Loucy (cell line): ENCODE results near the gene TNFRSF8.
"Not testable (repeated sequence)": the region's sequence is repeated elsewhere in the genome, so short reads cannot be mapped to it uniquely, and the experiment has no call there.

Experiments used
- H2AFZ ChIP-seq: fragments of 200-600 bp; sonication (generic); 2 replicates; pipeline ENCODE4 v1.6.0; 2016; ENCODE audit warnings: antibody characterized with exemption, mild to moderate bottlenecking, low read length, moderate library complexity
- H3F3A ChIP-seq: fragments of 200-600 bp; 2 replicates; pipeline ENCODE4 v1.6.0; 2016; ENCODE audit warnings: antibody characterized with exemption, low read depth, mild to moderate bottlenecking
- H3K27me3 ChIP-seq: fragments of 200-600 bp; sonication (generic); 2 replicates; pipeline ENCODE4 v1.6.1; 2014; ENCODE audit warnings: low read length, mild to moderate bottlenecking; ENCODE audit not compliant: insufficient read depth, poor library complexity, severe bottlenecking
- H3K36me3 ChIP-seq: fragments of 200-600 bp; sonication (generic); 2 replicates; pipeline ENCODE4 v1.6.1; 2016; ENCODE audit warnings: low read length; ENCODE audit not compliant: insufficient read depth
- H3K4me1 ChIP-seq: fragments of 200-600 bp; sonication (generic); 2 replicates; pipeline ENCODE4 v1.5.1; 2014; ENCODE audit warnings: low read length, mild to moderate bottlenecking; ENCODE audit not compliant: insufficient read depth, poor library complexity, severe bottlenecking
- H3K4me2 ChIP-seq: fragments of 200-600 bp; sonication (generic); 2 replicates; pipeline ENCODE4 v1.6.0; 2014; ENCODE audit warnings: antibody characterized with exemption, low read length, low read depth, mild to moderate bottlenecking; ENCODE audit not compliant: poor library complexity, severe bottlenecking
- H3K4me3 ChIP-seq: fragments of 200-600 bp; sonication (generic); 2 replicates; pipeline ENCODE4 v1.5.1; 2014; ENCODE audit warnings: low read length, mild to moderate bottlenecking, mixed read lengths; ENCODE audit not compliant: poor library complexity, severe bottlenecking
- H3K79me2 ChIP-seq: fragments of 200-600 bp; sonication (generic); 2 replicates; pipeline ENCODE4 v1.6.1; 2014; ENCODE audit warnings: low read length; ENCODE audit not compliant: insufficient read depth
- H3K9ac ChIP-seq: fragments of 200-600 bp; sonication (generic); 2 replicates; pipeline ENCODE4 v1.6.0; 2014; ENCODE audit warnings: mild to moderate bottlenecking, low read depth, low read length, moderate library complexity; ENCODE audit not compliant: poor library complexity, severe bottlenecking
- H3K9me2 ChIP-seq: fragments of 200-600 bp; sonication (generic); replicated peaks from 2 replicates; pipeline ENCODE4 v1.6.1; 2016; ENCODE audit warnings: low read depth, low read length, mixed read lengths
- H3K9me3 ChIP-seq: fragments of 200-600 bp; sonication (generic); 2 replicates; pipeline ENCODE4 v1.6.1; 2014; ENCODE audit warnings: mild to moderate bottlenecking, antibody characterized with exemption, low read length, low read depth; ENCODE audit not compliant: insufficient read depth
- H4K20me1 ChIP-seq: fragments of 200-600 bp; sonication (generic); 2 replicates; pipeline ENCODE4 v1.6.0; 2014; ENCODE audit warnings: antibody characterized with exemption, low read length, mild to moderate bottlenecking; ENCODE audit not compliant: insufficient read depth, poor library complexity, severe bottlenecking
- EZH2phosphoT487 ChIP-seq: fragments of 200-600 bp; IDR thresholded peaks from 2 replicates; pipeline ENCODE4 v1.6.1; 2018; ENCODE audit warnings: antibody characterized with exemption, mild to moderate bottlenecking, moderate library complexity, borderline replicate concordance
- TF ChIP-seq, protein P1 (sequence below): fragments of 200-600 bp; sonication (generic); conservative IDR thresholded peaks from 2 replicates; pipeline ENCODE4 v1.5.1; 2014; ENCODE audit warnings: mild to moderate bottlenecking, antibody characterized with exemption, low read length

Gene TNFRSF8

DNA sequence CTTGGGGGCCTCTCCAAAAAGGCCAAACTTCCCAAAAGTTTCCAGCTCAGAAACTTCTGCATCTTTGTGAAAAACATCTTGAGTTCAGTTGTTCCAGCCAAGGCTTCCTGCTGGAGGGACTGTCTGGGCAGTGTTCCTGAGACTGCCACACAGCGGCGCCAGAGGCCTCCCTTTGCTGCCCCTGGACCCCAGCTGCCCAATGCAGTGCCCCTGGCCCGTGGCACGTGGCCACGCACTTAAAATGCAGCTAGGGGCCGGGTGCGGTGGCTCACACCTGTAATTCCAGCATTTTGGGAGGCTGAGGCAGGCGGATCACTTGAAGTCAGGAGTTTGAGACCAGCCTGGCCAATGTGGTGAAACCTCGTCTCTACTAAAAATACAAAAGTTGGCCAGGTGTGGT lies 43.8 kb downstream of the TNFRSF8 start:
- H3K36me3 ChIP-seq, H2AFZ ChIP-seq, H3K4me1 ChIP-seq: not testable (repeated sequence)

DNA sequence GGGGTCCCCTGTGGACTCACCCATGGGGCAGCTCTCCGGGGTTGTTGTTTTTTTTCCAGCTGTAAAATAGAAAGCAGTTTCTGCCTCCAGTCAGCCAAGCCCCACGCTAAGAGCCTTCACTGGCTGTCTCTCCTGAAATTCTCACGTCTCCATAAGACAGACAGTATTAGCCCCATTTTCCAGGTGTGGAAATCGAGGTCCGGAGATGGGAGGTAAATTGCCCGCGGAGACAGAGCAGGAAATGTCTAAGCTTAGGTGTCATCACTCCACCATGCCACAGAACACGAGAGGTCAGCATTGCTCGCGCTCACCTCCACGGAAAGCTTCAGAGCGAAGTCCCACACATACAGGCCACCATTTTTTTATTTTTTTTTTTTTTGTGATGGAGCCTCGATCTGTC lies 44.6 kb downstream of the TNFRSF8 start:
- Histone ChIP-seq H3K4me1 (no peaks in the 10 kb centered on the region), H3K9ac (no peak overlapping the region), H3K9me3 (no peaks in the 10 kb centered on the region), H3F3A (no peaks in the 10 kb centered on the region), H3K36me3 (0 out of 2 replicates have a peak, but pooled peaks cover 4% of the 10 kb centered on the region), H3K79me2 (no peaks in the 10 kb centered on the region), H4K20me1 (no peaks in the 10 kb centered on the region), H2AFZ (no peak overlapping the region), H3K4me3 (no peak overlapping the region), H3K4me2 (no peak overlapping the region), H3K27me3 (no peaks in the 10 kb centered on the region), H3K9me2 (no peaks in the 10 kb centered on the region)
- no peak for TF ChIP-seq EZH2phosphoT487
- TF ChIP-seq, protein P1, sequence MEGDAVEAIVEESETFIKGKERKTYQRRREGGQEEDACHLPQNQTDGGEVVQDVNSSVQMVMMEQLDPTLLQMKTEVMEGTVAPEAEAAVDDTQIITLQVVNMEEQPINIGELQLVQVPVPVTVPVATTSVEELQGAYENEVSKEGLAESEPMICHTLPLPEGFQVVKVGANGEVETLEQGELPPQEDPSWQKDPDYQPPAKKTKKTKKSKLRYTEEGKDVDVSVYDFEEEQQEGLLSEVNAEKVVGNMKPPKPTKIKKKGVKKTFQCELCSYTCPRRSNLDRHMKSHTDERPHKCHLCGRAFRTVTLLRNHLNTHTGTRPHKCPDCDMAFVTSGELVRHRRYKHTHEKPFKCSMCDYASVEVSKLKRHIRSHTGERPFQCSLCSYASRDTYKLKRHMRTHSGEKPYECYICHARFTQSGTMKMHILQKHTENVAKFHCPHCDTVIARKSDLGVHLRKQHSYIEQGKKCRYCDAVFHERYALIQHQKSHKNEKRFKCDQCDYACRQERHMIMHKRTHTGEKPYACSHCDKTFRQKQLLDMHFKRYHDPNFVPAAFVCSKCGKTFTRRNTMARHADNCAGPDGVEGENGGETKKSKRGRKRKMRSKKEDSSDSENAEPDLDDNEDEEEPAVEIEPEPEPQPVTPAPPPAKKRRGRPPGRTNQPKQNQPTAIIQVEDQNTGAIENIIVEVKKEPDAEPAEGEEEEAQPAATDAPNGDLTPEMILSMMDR = no peak

More for the DNA sequence above, 43.8 kb downstream of the TNFRSF8 start:
- not testable (repeated sequence) for H3F3A ChIP-seq, H4K20me1 ChIP-seq, H3K27me3 ChIP-seq, H3K4me3 ChIP-seq, H3K9ac ChIP-seq, H3K4me2 ChIP-seq, H3K9me2 ChIP-seq, H3K9me3 ChIP-seq, H3K79me2 ChIP-seq
- TF ChIP-seq, protein P1 = peak; percentile 64

DNA sequence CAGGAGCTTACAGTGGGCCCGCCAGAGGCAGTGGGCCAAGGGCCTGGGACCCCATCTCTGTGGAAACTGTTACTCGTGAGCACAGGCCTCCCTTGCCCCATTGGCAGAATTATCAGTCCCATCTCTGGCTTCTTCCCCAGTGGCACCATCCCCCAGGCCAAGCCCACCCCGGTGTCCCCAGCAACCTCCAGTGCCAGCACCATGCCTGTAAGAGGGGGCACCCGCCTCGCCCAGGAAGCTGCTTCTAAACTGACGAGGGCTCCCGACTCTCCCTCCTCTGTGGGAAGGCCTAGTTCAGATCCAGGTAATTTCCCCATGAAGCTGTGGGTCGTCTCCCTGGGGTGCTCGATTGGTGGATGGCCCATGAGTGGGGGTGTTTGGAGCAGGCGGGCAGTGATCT lies 46.8 kb downstream of the TNFRSF8 start:
- H3K4me1 ChIP-seq = no peaks in the 10 kb centered on the region
- H3K79me2 ChIP-seq = no peaks in the 10 kb centered on the region
- H3K36me3 ChIP-seq = 0 out of 2 replicates have a peak, but pooled peaks cover 4% of the 10 kb centered on the region
- H3K9ac ChIP-seq = no peak overlapping the region
- no peaks in the 10 kb centered on the region for H3K9me3 ChIP-seq
- no peak overlapping the region for H3K4me2 ChIP-seq
- H3K9me2 ChIP-seq = no peaks in the 10 kb centered on the region
- no peak overlapping the region for H2AFZ ChIP-seq
- no peaks in the 10 kb centered on the region for H3K27me3 ChIP-seq
- H3F3A ChIP-seq = no peaks in the 10 kb centered on the region
- no peak overlapping the region for H3K4me3 ChIP-seq
- H4K20me1 ChIP-seq = no peaks in the 10 kb centered on the region
- no peak for TF ChIP-seq EZH2phosphoT487
- TF ChIP-seq, protein P1 = no peak
